Measurements from ENCODE around the gene NHSL2. TPM values are rescaled to one million over a fixed set of nuclear protein-coding genes. Genes with fewer than 3 reads are reported as not detected.

Gene NHSL2
- total and polyA plus RNA-seq, 2 experiments from 2014 or later = 4.7 to 9.5 TPM

DNA sequence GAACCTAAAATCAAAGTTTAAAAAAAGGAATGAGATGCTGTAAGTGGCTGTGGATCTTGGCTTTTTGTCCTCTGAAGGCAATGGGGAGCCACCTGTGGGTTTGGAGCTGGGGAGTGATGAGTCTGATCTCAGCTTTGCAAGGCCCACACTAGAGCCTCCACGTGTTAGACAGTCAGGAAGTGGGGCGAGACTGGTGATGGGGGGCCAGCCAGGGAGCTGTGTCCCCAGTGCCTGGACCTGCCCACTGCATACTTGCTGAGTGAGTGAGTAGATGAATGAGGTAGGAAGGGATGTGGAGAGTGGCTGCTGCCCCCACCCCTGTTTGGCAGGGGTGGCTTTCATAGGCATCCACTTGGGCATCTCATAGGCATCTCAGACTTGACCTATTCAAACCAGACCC is 84.0 kb downstream of the NHSL2 start:
- H3K79me2 ChIP-seq (replicated peaks; ENCODE audit: insufficient read depth) = no peaks in the 10 kb centered on the region; the same call in 1 of the 2 replicates
- peaks cover 63% of the 10 kb centered on the region for H3K4me1 Mint-ChIP-seq
- H3K27me3 Mint-ChIP-seq (ENCODE audit: insufficient read depth, low read depth, poor library complexity) = peaks cover 23% of the 10 kb centered on the region
- H4K20me1 ChIP-seq (replicated peaks; ENCODE audit: insufficient read depth) = no peaks in the 10 kb centered on the region; the same call in none of the 2 replicates
- no peak overlapping the region for H3K4me2 ChIP-seq
- H3K4me1 ChIP-seq (ENCODE audit: insufficient read depth) = peaks cover 18% of the 10 kb centered on the region; the same call in 1 of the 2 replicates
- no peak overlapping the region for H3K4me3 Mint-ChIP-seq
- H3K27me3 ChIP-seq (ENCODE audit: insufficient read depth) = no peaks in the 10 kb centered on the region
- H3K27ac Mint-ChIP-seq = no peak overlapping the region
- H3K27ac ChIP-seq (ENCODE audit: low read depth) = no peak overlapping the region
- no peaks in the 10 kb centered on the region for H3F3A ChIP-seq (replicated peaks; ENCODE audit: low read depth)
- H3K9me3 Mint-ChIP-seq = no peaks in the 10 kb centered on the region
- no peak for DNase-seq (ENCODE audit: low spot score)
- no peak overlapping the region for H2AFZ ChIP-seq
- H3K36me3 Mint-ChIP-seq (ENCODE audit: low read depth) = no peaks in the 10 kb centered on the region
- ATAC-seq = no peak
- TF ChIP-seq CTCF (conservative IDR thresholded peaks at IDR 0.05; ENCODE audit: low read depth in 2 of 2) = no peak
- no peak for TF ChIP-seq ZNF331 (CRISPR knock-in tag; IDR thresholded peaks at IDR 0.05; ENCODE audit: low read depth)
- TF ChIP-seq, protein P1, sequence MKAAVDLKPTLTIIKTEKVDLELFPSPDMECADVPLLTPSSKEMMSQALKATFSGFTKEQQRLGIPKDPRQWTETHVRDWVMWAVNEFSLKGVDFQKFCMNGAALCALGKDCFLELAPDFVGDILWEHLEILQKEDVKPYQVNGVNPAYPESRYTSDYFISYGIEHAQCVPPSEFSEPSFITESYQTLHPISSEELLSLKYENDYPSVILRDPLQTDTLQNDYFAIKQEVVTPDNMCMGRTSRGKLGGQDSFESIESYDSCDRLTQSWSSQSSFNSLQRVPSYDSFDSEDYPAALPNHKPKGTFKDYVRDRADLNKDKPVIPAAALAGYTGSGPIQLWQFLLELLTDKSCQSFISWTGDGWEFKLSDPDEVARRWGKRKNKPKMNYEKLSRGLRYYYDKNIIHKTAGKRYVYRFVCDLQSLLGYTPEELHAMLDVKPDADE (IDR thresholded peaks at IDR 0.05) = no peak
- no peak for TF ChIP-seq STAT1 (IDR thresholded peaks at IDR 0.05; ENCODE audit: unreplicated experiment)
- no peak for TF ChIP-seq NANOG (IDR thresholded peaks at IDR 0.05; ENCODE audit: borderline replicate concordance)
- TF ChIP-seq CREB1 (CRISPR knock-in tag; IDR thresholded peaks at IDR 0.05; ENCODE audit: low read depth) = no peak
- no peak for TF ChIP-seq EZH2phosphoT487 (IDR thresholded peaks at IDR 0.05; ENCODE audit: unreplicated experiment)
- no peak for TF ChIP-seq ZNF114 (CRISPR knock-in tag; IDR thresholded peaks at IDR 0.05)
- no peak for TF ChIP-seq POLR2AphosphoS5 (IDR thresholded peaks at IDR 0.05; ENCODE audit: low read depth)
- TF ChIP-seq JUNB (IDR thresholded peaks at IDR 0.05; ENCODE audit: unreplicated experiment) = no peak
- no peak for TF ChIP-seq ZNF462 (CRISPR knock-in tag; IDR thresholded peaks at IDR 0.05)
- TF ChIP-seq REST (IDR thresholded peaks at IDR 0.05; ENCODE audit: unreplicated experiment) = no peak
- TF ChIP-seq EZH2 (IDR thresholded peaks at IDR 0.05; ENCODE audit: low read depth, unreplicated experiment) = no peak
- H3K4me3 ChIP-seq = no peak overlapping the region
- H3K36me3 ChIP-seq (ENCODE audit: insufficient read depth) = no peaks in the 10 kb centered on the region
- no peaks in the 10 kb centered on the region for H3K9me2 ChIP-seq (ENCODE audit: insufficient read depth)

All from GM23338 (cell line).